Measurements from ENCODE around the gene ZNF302. TPM values are rescaled to one million over a fixed set of nuclear protein-coding genes. Genes with fewer than 3 reads are reported as not detected.

The ZNF302 gene
- total RNA-seq, 4 donors from 2014 or later: 14.9 to 43.2 (median 28.2) TPM

GRCh38 chr19:34712395-34713261, 35.1 kb downstream of the ZNF302 start:
- in situ Hi-C loops (cut with MboI; ENCODE audit: low sequenced_read_pairs in 4 of 4) (loop anchor here (5.0 to 25.0 kb wide), 6 partner anchors 60 to 218 kb away; no protein-coding TSS in a partner anchor), intact Hi-C loops (cut with DNase I; ENCODE audit: low total_unique reads) (loop anchor here (1.0 to 2.0 kb wide), 3 partner anchors 73 to 211 kb away; no protein-coding TSS in a partner anchor)
- DNase-seq: peak; percentile 33 to 50
- TF ChIP-seq CTCF (IDR thresholded peaks at IDR 0.05 in 4 of 5, conservative IDR thresholded peaks at IDR 0.05 in 1 of 5) (peak; percentile 79 to 88 (median 86)), POLR2A (IDR thresholded peaks at IDR 0.05) (no peak)
- no peaks in the 10 kb centered on the region for H3K27me3 ChIP-seq
- peak; percentile 80 to 89 for ATAC-seq
- no peaks in the 10 kb centered on the region for H3K36me3 ChIP-seq
- no peaks in the 10 kb centered on the region for H3K4me1 ChIP-seq
- no peak overlapping the region for H3K27ac ChIP-seq
- H3K9me3 ChIP-seq: no peaks in the 10 kb centered on the region
- no peak overlapping the region for H3K4me3 ChIP-seq

- no peak overlapping the region for H3K4me3 ChIP-seq
- in situ Hi-C loops (cut with MboI; ENCODE audit: low sequenced_read_pairs in 4 of 4): loop anchor here (5.0 to 25.0 kb wide), 6 partner anchors 61 to 218 kb away; no protein-coding TSS in a partner anchor
- H3K4me1 ChIP-seq: no peaks in the 10 kb centered on the region
- no peak for DNase-seq
- no peaks in the 10 kb centered on the region for H3K9me3 ChIP-seq
- no peak for ATAC-seq
- no peaks in the 10 kb centered on the region for H3K27me3 ChIP-seq
- H3K27ac ChIP-seq: no peak overlapping the region
- H3K36me3 ChIP-seq: no peaks in the 10 kb centered on the region
- intact Hi-C loops (cut with DNase I; ENCODE audit: low total_unique reads): loop anchor here (2.0 kb wide), 1 partner anchor 156 kb away; no protein-coding TSS in a partner anchor
- TF ChIP-seq CTCF (IDR thresholded peaks at IDR 0.05 in 4 of 5, conservative IDR thresholded peaks at IDR 0.05 in 1 of 5): no peak
- TF ChIP-seq POLR2A (IDR thresholded peaks at IDR 0.05): no peak
Measured at GRCh38 chr19:34713262-34713637, 35.8 kb downstream of the ZNF302 start.

- Histone ChIP-seq H3K36me3 (no peaks in the 10 kb centered on the region), H3K27me3 (no peaks in the 10 kb centered on the region), H3K4me3 (no peak overlapping the region), H3K27ac (no peak overlapping the region), H3K9me3 (no peaks in the 10 kb centered on the region), H3K4me1 (no peaks in the 10 kb centered on the region)
- ATAC-seq (no peak), DNase-seq (no peak)
- TF ChIP-seq POLR2A (IDR thresholded peaks at IDR 0.05): no peak
- no peak for TF ChIP-seq CTCF (IDR thresholded peaks at IDR 0.05 in 4 of 5, conservative IDR thresholded peaks at IDR 0.05 in 1 of 5)
- in situ Hi-C loops (cut with MboI; ENCODE audit: low sequenced_read_pairs in 4 of 4) (loop anchor here in 3 of 4 donors (10.0 to 25.0 kb wide), 3 partner anchors 203 to 221 kb away; no protein-coding TSS in a partner anchor), intact Hi-C loops (cut with DNase I; ENCODE audit: low total_unique reads) (no loop called here)
Measured at GRCh38 chr19:34715357-34715756, 37.9 kb downstream of the ZNF302 start.

GRCh38 chr19:34722353-34722752, 44.9 kb downstream of the ZNF302 start:
- DNase-seq: no peak
- intact Hi-C loops (cut with DNase I; ENCODE audit: low total_unique reads): no loop called here
- TF ChIP-seq CTCF (IDR thresholded peaks at IDR 0.05 in 4 of 5, conservative IDR thresholded peaks at IDR 0.05 in 1 of 5): no peak
- no peak for TF ChIP-seq POLR2A (IDR thresholded peaks at IDR 0.05)

More at GRCh38 chr19:34722353-34722752, 44.9 kb downstream of the ZNF302 start:
- Histone ChIP-seq H3K9me3 (no peaks in the 10 kb centered on the region), H3K4me3 (no peak overlapping the region), H3K27me3 (peaks cover 0 to 2% (median 0%) of the 10 kb centered on the region in 3 donors), H3K27ac (no peak overlapping the region), H3K4me1 (no peaks in the 10 kb centered on the region), H3K36me3 (no peaks in the 10 kb centered on the region)
- in situ Hi-C loops (cut with MboI; ENCODE audit: low sequenced_read_pairs in 4 of 4): loop anchor here in 1 of 4 donors (25.0 kb wide), 1 partner anchor 210 kb away; no protein-coding TSS in a partner anchor
- ATAC-seq: no peak
